Measurements from ENCODE around the gene DELE1. TPM values are rescaled to one million over a fixed set of nuclear protein-coding genes. Genes with fewer than 3 reads are reported as not detected.
A peak's percentile ranks its signal among the peaks of the same experiment; 100 is the strongest.

DELE1 gene
- total and polyA plus RNA-seq, 2 donors (not counting 3 experiments of a cell fraction or from before 2014, with no cell fraction given), result 105 to 121 TPM

DNA sequence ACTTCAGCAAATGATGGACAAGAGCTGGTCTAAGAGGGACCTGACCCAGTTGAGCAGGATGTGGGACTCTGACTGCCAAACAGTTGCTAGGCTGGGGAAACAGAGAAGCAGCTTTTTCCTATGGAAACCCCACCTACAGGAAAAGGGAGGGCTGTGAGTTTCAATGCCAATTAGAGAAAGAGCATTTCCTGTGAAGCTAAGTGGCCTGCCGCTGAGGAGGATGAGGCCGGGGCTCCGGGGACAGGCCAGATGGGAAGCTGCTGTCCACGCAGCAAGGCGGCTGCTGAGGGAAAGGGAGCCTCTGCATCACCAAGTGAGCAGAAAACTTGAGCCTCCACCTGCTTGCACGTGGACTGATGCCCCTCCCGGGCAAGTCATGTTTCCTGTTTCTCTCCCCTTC, 34.4 kb downstream of the DELE1 start, which contains the start of gene PCDH12:
Gene PCDH12 (minus strand): TSS at position 90 of the 400 bp plus-strand sequence. CDS start 351 bp downstream, outside the sequence.
- dilution Hi-C loops (cut with MboI; ENCODE audit: extremely low pct_ligation_motif_present, low sequenced_read_pairs), result no loop called here
- Histone ChIP-seq H3K4me3 (replicated peaks in 1 of 3; ENCODE audit: insufficient read depth in 1 of 3, low read depth in 1 of 3, low read length in 3 of 3) (peak within 1 kb of the TSS in 2 of 3 experiments; percentile 4 to 5), H3K79me2 (ENCODE audit: control insufficient read depth, insufficient read depth, low read length) (no peaks in the 10 kb centered on the region), H3K36me3 (ENCODE audit: control insufficient read depth in 2 of 2, extremely low read depth in 1 of 2, insufficient read depth in 2 of 2, low read length in 2 of 2) (no peaks in the 10 kb centered on the region), H3K9ac (replicated peaks; ENCODE audit: extremely low read depth, insufficient read depth, low read length) (peak within 1 kb of the TSS; percentile 42), H3K9me3 (replicated peaks; ENCODE audit: control insufficient read depth, insufficient read depth, low read length) (no peaks in the 10 kb centered on the region), H3K27ac (ENCODE audit: insufficient read depth, low read depth, low read length) (peak within 1 kb of the TSS; percentile 73), H3K9me1 (replicated peaks; ENCODE audit: control insufficient read depth, extremely low read depth, insufficient read depth, low read length) (no peaks in the 10 kb centered on the region), H3K4me1 (ENCODE audit: control insufficient read depth, extremely low read depth, insufficient read depth, low read length) (peaks cover 42% of the 10 kb centered on the region), H3K27me3 (ENCODE audit: control insufficient read depth in 2 of 2, insufficient read depth in 2 of 2, low read length in 2 of 2) (no peaks in the 10 kb centered on the region), H3K4me2 (ENCODE audit: insufficient read depth, low read length) (peak within 1 kb of the TSS; percentile 65), H4K20me1 (replicated peaks; ENCODE audit: control insufficient read depth, extremely low read depth, insufficient read depth, low read length) (no peaks in the 10 kb centered on the region), H2AFZ (ENCODE audit: low read depth, low read length) (peak within 1 kb of the TSS; percentile 61)
- CTCF ChIA-PET, result interaction anchor here (0.9 to 9.7 kb wide), 12 partner anchors 11 to 293 kb away, joined by 3 to 303 read pairs (median 5); partner anchors contain the start of genes DELE1, PCDH1 and RNF14
- FAIRE-seq (peak; percentile 98), DNase-seq (ENCODE audit: low read depth, low spot score) (peak; percentile 87)
- intact Hi-C loops (cut with micrococcal nuclease), result loop anchor here (1.0 to 5.0 kb wide), 3 partner anchors 17 to 141 kb away; partner anchors contain the start of gene DELE1
- no TSS peak for BruUV-seq (replicated peaks)
- POLR2A ChIA-PET, result interaction anchor here (0.6 to 1.3 kb wide), 4 partner anchors 11 to 337 kb away, joined by 3 to 6 read pairs (median 4); no protein-coding TSS in a partner anchor
- TF ChIP-seq POLR2AphosphoS5 (IDR thresholded peaks at IDR 0.05; ENCODE audit: insufficient read depth, low read depth, low read length), result peak; percentile 43
- TF ChIP-seq FOS (IDR thresholded peaks at IDR 0.05; ENCODE audit: borderline replicate concordance, insufficient read depth, low read length), result no peak
- TF ChIP-seq, protein P1, sequence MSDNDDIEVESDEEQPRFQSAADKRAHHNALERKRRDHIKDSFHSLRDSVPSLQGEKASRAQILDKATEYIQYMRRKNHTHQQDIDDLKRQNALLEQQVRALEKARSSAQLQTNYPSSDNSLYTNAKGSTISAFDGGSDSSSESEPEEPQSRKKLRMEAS (IDR thresholded peaks at IDR 0.05; ENCODE audit: insufficient read depth, insufficient read length), result no peak
- TF ChIP-seq GATA2 (IDR thresholded peaks at IDR 0.05; ENCODE audit: insufficient read depth, insufficient read length, low read depth, low read length), result no peak
- TF ChIP-seq, protein P2, sequence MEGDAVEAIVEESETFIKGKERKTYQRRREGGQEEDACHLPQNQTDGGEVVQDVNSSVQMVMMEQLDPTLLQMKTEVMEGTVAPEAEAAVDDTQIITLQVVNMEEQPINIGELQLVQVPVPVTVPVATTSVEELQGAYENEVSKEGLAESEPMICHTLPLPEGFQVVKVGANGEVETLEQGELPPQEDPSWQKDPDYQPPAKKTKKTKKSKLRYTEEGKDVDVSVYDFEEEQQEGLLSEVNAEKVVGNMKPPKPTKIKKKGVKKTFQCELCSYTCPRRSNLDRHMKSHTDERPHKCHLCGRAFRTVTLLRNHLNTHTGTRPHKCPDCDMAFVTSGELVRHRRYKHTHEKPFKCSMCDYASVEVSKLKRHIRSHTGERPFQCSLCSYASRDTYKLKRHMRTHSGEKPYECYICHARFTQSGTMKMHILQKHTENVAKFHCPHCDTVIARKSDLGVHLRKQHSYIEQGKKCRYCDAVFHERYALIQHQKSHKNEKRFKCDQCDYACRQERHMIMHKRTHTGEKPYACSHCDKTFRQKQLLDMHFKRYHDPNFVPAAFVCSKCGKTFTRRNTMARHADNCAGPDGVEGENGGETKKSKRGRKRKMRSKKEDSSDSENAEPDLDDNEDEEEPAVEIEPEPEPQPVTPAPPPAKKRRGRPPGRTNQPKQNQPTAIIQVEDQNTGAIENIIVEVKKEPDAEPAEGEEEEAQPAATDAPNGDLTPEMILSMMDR (IDR thresholded peaks at IDR 0.05; ENCODE audit: extremely low read depth in 1 of 2, insufficient read depth in 1 of 2, low read depth in 1 of 2, low read length in 2 of 2), result no peak
- TF ChIP-seq MYC (IDR thresholded peaks at IDR 0.05; ENCODE audit: low read depth, low read length), result no peak
- TF ChIP-seq JUN (IDR thresholded peaks at IDR 0.05; ENCODE audit: borderline replicate concordance, insufficient read depth, insufficient read length, low read depth), result no peak
- peak; percentile 78 for TF ChIP-seq POLR2A (IDR thresholded peaks at IDR 0.05; ENCODE audit: low read depth, low read length)
- TF ChIP-seq EZH2 (IDR thresholded peaks at IDR 0.05; ENCODE audit: borderline replicate concordance, low read depth, low read length, severe bottlenecking), result no peak

All from endothelial cell of umbilical vein (primary cell).